Astrocyte of the hippocampus (primary cell): ENCODE measurements around the gene MTNR1B.

Source experiments
- DNase-seq: peaks from one replicate; pipeline ENCODE4 v3.0.0; 2011; ENCODE audit warnings: low read depth, low spot score

MTNR1B gene

GRCh38 chr11:92969634-92970347, at the start of gene MTNR1B:
MTNR1B (plus strand) TSS chr11:92969651; CDS start chr11:92969726, 75 bp downstream.
- peak; percentile 41 for DNase-seq

- DNase-seq, result no peak
These were observed 49.1 kb upstream of the MTNR1B start for GRCh38 chr11:92920331-92920730.

GRCh38 chr11:92922731-92923130, 46.7 kb upstream of the MTNR1B start:
- no peak for DNase-seq

GRCh38 chr11:92929246-92929645, 40.2 kb upstream of the MTNR1B start:
- DNase-seq, result no peak

GRCh38 chr11:92929653-92930052, 39.8 kb upstream of the MTNR1B start:
- no peak for DNase-seq

GRCh38 chr11:92931746-92932422, 37.6 kb upstream of the MTNR1B start:
- peak; percentile 41 for DNase-seq

- no peak for DNase-seq
These were observed 30.1 kb upstream of the MTNR1B start for GRCh38 chr11:92939305-92939704.

GRCh38 chr11:92941676-92942571, 27.5 kb upstream of the MTNR1B start:
- peak; percentile 68 for DNase-seq

- no peak for DNase-seq
These were observed 22.7 kb upstream of the MTNR1B start for GRCh38 chr11:92946707-92947106.

- no peak for DNase-seq
These were observed 21.3 kb upstream of the MTNR1B start for GRCh38 chr11:92948116-92948515.

GRCh38 chr11:92954003-92954402, 15.4 kb upstream of the MTNR1B start:
- no peak for DNase-seq

GRCh38 chr11:92955860-92956259, 13.6 kb upstream of the MTNR1B start:
- no peak for DNase-seq

GRCh38 chr11:92960886-92961285, 8.6 kb upstream of the MTNR1B start:
- no peak for DNase-seq

GRCh38 chr11:92962446-92962845, 7.0 kb upstream of the MTNR1B start:
- DNase-seq, result peak; percentile 3

- peak; percentile 23 for DNase-seq
These were observed 5.0 kb upstream of the MTNR1B start for GRCh38 chr11:92964471-92964870.

- DNase-seq, result no peak
These were observed 4.3 kb upstream of the MTNR1B start for GRCh38 chr11:92965196-92965595.

- no peak for DNase-seq
These were observed 2.3 kb upstream of the MTNR1B start for GRCh38 chr11:92967178-92967577.

GRCh38 chr11:92967867-92968266, 1.6 kb upstream of the MTNR1B start:
- DNase-seq, result no peak

- DNase-seq, result no peak
These were observed 188 bp upstream of the MTNR1B start for GRCh38 chr11:92969293-92969633.

- DNase-seq, result no peak
These were observed 2.8 kb downstream of the MTNR1B start for GRCh38 chr11:92972248-92972647.

- DNase-seq, result no peak
These were observed 5.8 kb downstream of the MTNR1B start for GRCh38 chr11:92975285-92975684.

- no peak for DNase-seq
These were observed 7.2 kb downstream of the MTNR1B start for GRCh38 chr11:92976681-92977080.
